ENCODE data around the gene CCDC182.

- TF ChIP-seq CTCF (IDR thresholded peaks at IDR 0.05) = no peak
- TF ChIP-seq POLR2A (IDR thresholded peaks at IDR 0.05) = no peak
These were observed 33.2 kb upstream of the CCDC182 start for GRCh38 chr17:57778306-57778705.

All from transverse colon (tissue), 3 donors.